ENCODE measurements around the gene SLC22A3.

- no peak for TF ChIP-seq POLR2A (IDR thresholded peaks at IDR 0.05; ENCODE audit: low read depth, low read length)
- no peak for TF ChIP-seq SPI1 (IDR thresholded peaks at IDR 0.05; ENCODE audit: low read depth, low read length)
- TF ChIP-seq POLR2AphosphoS5 (IDR thresholded peaks at IDR 0.05; ENCODE audit: low read depth, low read length) = no peak
- no peak for TF ChIP-seq TAF1 (IDR thresholded peaks at IDR 0.05; ENCODE audit: low read depth, low read length)
- TF ChIP-seq POU2F2 (IDR thresholded peaks at IDR 0.05; ENCODE audit: low read depth, low read length) = no peak
These were observed 106.9 kb downstream of the SLC22A3 start for GRCh38 chr6:160455081-160455480.

Measured in GM12891 (cell line).